Kidney (tissue), 14 donors: ENCODE results near the gene MAPK6. TPM values are rescaled to one million over a fixed set of nuclear protein-coding genes. Genes with fewer than 3 reads are reported as not detected.

Experiments
- DNase-seq, 5 donors: peaks; one replicate each; pipeline ENCODE4 v3.0.0-alpha.2; 2013 to 2020
- FAIRE-seq: peaks from 2 replicates; lab custom pipeline; 2012; peaks lifted over from hg19 to GRCh38; lab: Jason Lieb, UNC
- H3K27ac ChIP-seq, 2 donors: one replicate each; pipeline ENCODE4 v1.7.0; 2013; ENCODE audit warnings: low read depth in 2 of 2, low read length in 2 of 2, inconsistent platforms in 1 of 2
- H3K27me3 ChIP-seq: one replicate; pipeline ENCODE4 v1.7.1; 2013; ENCODE audit warnings: low read length, inconsistent platforms; ENCODE audit not compliant: control insufficient read depth, insufficient read depth
- H3K36me3 ChIP-seq, 3 donors: one replicate each; pipeline versions ENCODE4 v1.7.0 to v1.7.1; 2013; ENCODE audit warnings: low read length in 3 of 3, control low read depth in 1 of 3, inconsistent platforms in 1 of 3; ENCODE audit not compliant: insufficient read depth in 3 of 3, control insufficient read depth in 2 of 3
- H3K4me1 ChIP-seq, 3 donors: one replicate each; pipeline versions ENCODE4 v1.7.0 to v1.7.1; 2013; ENCODE audit warnings: low read length in 3 of 3, inconsistent platforms in 1 of 3, low read depth in 1 of 3; ENCODE audit not compliant: control insufficient read depth in 2 of 3, insufficient read depth in 2 of 3
- H3K4me3 ChIP-seq, 3 donors: one replicate each; pipeline versions ENCODE4 v1.7.0 to v1.8.1; 2013; ENCODE audit warnings: low read length in 3 of 3, control low read depth in 1 of 3, inconsistent platforms in 1 of 3
- H3K9ac ChIP-seq, 3 donors: one replicate each; pipeline versions ENCODE4 v1.7.0 to v1.7.1; 2013; ENCODE audit warnings: low read length in 3 of 3, control low read depth in 1 of 3, inconsistent platforms in 1 of 3
- H3K9me3 ChIP-seq, 3 donors: one replicate each; pipeline versions ENCODE4 v1.7.0 to v1.7.1; 2013; ENCODE audit warnings: low read length in 3 of 3, control low read depth in 1 of 3, inconsistent platforms in 1 of 3; ENCODE audit not compliant: control insufficient read depth in 2 of 3, insufficient read depth in 1 of 3
- intact Hi-C: fragments of 100-400 bp; cut with DNase I; formaldehyde crosslinking; loops from one replicate; pipeline ENCODE4 v1.11.1; 2022
- polyA plus RNA-seq: library from polyadenylated mRNA; stranded (reverse); fragments of 350-450 nt; fragmentation: Illumina TruSeq; extraction: RNeasy Lipid Tissue Mini Kit (QIAGEN cat#74804); gene quantifications from one replicate; pipeline ENCODE4 v1.2.3, GENCODE V29; 2014; ENCODE audit warnings: low read depth, low replicate concordance; ENCODE audit not compliant: insufficient read depth
- total RNA-seq: library from RNA; stranded (reverse); fragmentation: NEBNext Ultra II Directional; extraction: Animal tissue kit (Norgen Biotek cat#: 25700); gene quantifications from one replicate; pipeline ENCODE4 v1.2.1, GENCODE V29; 2021
- TF ChIP-seq, protein P1 (sequence below): IDR thresholded peaks from 3 replicates; pipeline ENCODE4 v1.5.1; 2012; ENCODE audit warnings: mild to moderate bottlenecking, moderate library complexity, borderline replicate concordance; ENCODE audit not compliant: insufficient read depth; ENCODE audit errors: extremely low read depth
- donor health status: control.
- donor health status: control.
- donor health status: control.
- donor health status: control.
- donor health status: control.
- donor health status: DM: yes; HTN: yes; CAD: no.
- donor health status: Normal renal cell carcinoma (clear cell type).

Gene MAPK6
- total and polyA plus RNA-seq, 2 donors from 2014 or later, result 6.5 to 22.9 TPM

GRCh38 chr15:52102463-52102862 lies 83.4 kb downstream of the MAPK6 start:
- FAIRE-seq, result no peak
- Histone ChIP-seq H3K27ac (no peak overlapping the region), H3K36me3 (no peaks in the 10 kb centered on the region), H3K27me3 (no peaks in the 10 kb centered on the region), H3K4me3 (no peak overlapping the region), H3K9ac (no peak overlapping the region), H3K9me3 (no peaks in the 10 kb centered on the region), H3K4me1 (peaks cover 0 to 3% (median 0%) of the 10 kb centered on the region in 3 donors)
- TF ChIP-seq, protein P1, sequence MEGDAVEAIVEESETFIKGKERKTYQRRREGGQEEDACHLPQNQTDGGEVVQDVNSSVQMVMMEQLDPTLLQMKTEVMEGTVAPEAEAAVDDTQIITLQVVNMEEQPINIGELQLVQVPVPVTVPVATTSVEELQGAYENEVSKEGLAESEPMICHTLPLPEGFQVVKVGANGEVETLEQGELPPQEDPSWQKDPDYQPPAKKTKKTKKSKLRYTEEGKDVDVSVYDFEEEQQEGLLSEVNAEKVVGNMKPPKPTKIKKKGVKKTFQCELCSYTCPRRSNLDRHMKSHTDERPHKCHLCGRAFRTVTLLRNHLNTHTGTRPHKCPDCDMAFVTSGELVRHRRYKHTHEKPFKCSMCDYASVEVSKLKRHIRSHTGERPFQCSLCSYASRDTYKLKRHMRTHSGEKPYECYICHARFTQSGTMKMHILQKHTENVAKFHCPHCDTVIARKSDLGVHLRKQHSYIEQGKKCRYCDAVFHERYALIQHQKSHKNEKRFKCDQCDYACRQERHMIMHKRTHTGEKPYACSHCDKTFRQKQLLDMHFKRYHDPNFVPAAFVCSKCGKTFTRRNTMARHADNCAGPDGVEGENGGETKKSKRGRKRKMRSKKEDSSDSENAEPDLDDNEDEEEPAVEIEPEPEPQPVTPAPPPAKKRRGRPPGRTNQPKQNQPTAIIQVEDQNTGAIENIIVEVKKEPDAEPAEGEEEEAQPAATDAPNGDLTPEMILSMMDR, result no peak
- intact Hi-C loops, result no loop called here
- no peak for DNase-seq

- no peak for FAIRE-seq
- TF ChIP-seq, protein P1, result no peak
- H3K4me3 ChIP-seq, result no peak overlapping the region
- H3K4me1 ChIP-seq, result peaks cover 0 to 3% (median 0%) of the 10 kb centered on the region in 3 donors
- H3K9me3 ChIP-seq, result no peaks in the 10 kb centered on the region
- intact Hi-C loops, result no loop called here
- no peak overlapping the region for H3K27ac ChIP-seq
- no peak for DNase-seq
- H3K36me3 ChIP-seq, result no peaks in the 10 kb centered on the region
- H3K27me3 ChIP-seq, result no peaks in the 10 kb centered on the region
- no peak overlapping the region for H3K9ac ChIP-seq
Measured at GRCh38 chr15:52103217-52104207, 84.5 kb downstream of the MAPK6 start.

DNA sequence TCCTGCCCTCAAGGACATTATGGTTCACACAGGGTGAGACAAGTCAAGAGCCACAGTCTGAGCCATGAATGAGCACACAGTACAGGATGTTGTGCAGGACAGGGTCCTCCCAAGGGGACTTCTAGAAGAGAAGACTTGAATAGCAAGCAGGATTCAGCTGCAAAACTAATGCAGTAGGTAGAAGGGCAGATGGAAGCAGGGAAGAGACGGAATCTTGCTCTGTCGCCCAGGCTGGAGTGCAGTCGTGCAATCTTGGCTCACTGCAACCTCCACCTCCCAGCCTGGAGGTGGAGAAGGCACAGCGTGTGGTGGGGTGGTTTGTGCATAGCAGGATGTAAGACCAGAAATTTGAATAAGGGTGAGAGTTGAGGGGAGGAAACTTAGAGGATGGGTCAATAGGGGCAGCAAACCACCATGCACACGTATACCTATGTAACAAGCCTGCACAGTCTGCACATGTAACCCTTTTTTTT lies 85.5 kb downstream of the MAPK6 start:
- H3K27me3 ChIP-seq, result no peaks in the 10 kb centered on the region
- intact Hi-C loops, result no loop called here
- no peaks in the 10 kb centered on the region for H3K9me3 ChIP-seq
- DNase-seq (no peak), FAIRE-seq (no peak)
- no peak overlapping the region for H3K4me3 ChIP-seq
- H3K9ac ChIP-seq, result no peak overlapping the region
- TF ChIP-seq, protein P1, result no peak
- no peaks in the 10 kb centered on the region for H3K36me3 ChIP-seq
- H3K27ac ChIP-seq, result no peak overlapping the region
- peaks cover 0 to 3% (median 0%) of the 10 kb centered on the region in 3 donors for H3K4me1 ChIP-seq
